ENCODE measurements around the gene AKT2.
A peak's percentile ranks its signal among the peaks of the same experiment; 100 is the strongest.
"Not testable (repeated sequence)": the region's sequence is repeated elsewhere in the genome, so short reads cannot be mapped to it uniquely, and the experiment has no call there.

The AKT2 gene

DNA sequence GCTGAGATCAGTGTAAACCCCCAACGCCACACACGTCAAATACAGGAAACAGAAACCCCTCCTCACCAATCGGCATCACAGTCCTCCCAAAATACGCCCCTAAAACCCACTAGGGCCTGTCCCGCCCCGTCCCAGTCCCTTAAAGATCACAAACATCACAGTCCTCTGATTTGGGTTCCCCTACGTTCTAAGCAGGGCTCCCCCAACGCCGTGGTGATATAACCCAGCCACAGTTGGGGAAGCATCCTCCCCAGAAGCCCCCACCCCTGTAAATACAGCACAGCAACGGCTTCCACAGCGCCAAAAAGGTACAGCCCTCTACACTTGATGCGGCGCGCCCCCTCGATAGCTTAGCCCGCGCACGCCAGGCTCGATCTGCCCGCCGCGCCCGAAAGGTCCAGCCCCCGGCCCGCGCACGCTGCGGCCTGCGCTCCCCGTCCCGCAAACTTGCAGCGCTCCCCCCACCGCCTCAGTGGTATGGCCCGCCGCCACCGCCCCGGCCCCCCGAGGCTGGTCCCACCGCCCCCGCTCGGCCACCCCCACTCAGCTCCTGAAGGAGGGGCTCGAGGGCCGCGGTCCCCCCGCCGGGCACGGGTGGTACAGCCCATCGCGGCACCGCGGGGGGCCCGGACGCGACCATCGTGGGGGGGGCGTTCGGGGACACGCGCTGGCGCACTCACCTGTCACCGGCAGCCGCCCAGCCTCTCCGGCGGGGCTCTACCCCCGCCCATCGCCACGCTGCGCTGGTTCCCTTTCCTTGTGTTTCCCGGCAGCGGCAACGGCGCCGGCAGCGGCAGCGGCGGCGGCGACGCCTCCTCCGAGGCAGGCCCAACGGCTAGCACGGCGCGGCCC lies at the start of gene AKT2:
AKT2 (minus strand) TSS at position 845 of the 852 bp plus-strand sequence. CDS start 20,078 bp downstream, outside the sequence.
- peak; percentile 26 for DNase-seq (ENCODE audit: low spot score)

DNA sequence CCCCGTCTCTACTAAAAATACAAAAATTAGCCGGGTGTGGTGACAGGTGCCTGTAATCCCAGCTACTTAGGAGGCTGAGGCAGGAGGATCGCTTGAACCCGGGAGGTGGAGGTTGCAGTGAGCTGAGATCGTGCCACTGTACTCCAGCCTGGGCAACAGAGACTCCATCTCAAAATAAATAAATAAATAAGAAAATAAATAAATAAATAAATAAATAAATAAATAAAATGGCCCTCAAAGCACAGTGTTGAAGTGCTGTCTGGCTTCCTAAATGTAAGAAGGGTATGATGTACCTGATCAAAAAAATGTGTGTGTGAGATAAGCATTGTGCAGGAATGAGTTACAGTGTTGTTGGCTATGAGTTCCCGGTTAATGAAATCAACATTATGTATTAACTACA lies 47.9 kb upstream of the AKT2 start:
- not testable (repeated sequence) for DNase-seq (ENCODE audit: low spot score)

DNA sequence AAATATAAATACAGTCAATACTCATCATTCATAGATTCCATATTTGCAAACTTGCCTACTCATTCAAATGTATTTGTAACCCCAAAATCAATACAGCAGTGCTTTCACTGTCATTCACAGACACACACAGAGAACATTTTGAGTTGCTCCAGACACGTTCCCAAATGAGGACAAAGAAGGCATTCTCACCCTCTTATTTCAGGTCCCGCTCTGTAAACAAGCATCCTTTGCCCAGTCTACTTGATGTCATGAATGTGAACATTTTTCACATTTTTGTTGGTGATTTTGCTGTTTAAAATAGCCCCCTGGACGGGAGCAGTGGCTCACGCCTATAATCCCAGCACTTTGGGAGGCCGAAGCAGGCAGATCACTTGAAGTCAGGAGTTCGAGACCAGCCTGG lies 47.5 kb upstream of the AKT2 start:
- DNase-seq (ENCODE audit: low spot score) = peak; percentile 90

DNA sequence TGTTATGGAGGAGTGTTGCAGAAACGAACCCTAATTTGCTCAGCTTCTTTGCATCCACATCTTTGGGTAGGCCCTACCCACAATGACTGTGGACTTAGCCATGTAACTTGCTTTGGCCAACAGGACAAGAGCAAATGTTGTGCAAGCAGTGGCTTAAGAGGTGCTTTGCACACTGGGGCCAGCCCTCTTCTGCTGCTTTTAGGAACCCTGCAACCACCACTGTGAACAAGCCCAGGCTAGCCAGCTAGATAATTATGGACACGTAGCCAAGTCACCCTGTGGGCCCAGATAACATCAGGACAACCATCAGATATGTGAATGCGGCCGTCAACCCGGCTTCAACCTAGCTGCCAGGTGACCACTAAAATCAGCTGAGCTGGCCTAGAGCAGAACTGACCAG lies 45.9 kb upstream of the AKT2 start:
- DNase-seq (ENCODE audit: low spot score) = no peak

DNA sequence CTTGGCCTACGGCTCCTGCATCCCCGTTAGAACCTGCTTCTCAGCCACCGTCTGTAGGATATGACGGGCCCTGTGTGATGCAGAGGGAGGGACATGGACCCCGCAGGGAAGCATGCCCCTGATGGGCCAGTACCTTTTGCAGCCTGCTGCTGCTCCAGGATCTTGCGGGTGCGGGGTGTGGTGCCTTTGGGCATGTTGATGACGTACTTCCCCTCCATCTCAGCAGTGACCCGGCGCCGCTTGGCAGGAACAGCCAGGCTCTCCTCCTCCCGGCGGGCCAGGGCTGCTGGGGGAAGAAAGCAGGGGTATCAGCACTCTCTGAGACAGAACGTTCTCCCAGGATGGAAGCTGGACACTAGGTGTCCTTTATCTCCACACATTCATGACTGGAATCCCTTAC lies 41.1 kb upstream of the AKT2 start:
- no peak for DNase-seq (ENCODE audit: low spot score)

DNA sequence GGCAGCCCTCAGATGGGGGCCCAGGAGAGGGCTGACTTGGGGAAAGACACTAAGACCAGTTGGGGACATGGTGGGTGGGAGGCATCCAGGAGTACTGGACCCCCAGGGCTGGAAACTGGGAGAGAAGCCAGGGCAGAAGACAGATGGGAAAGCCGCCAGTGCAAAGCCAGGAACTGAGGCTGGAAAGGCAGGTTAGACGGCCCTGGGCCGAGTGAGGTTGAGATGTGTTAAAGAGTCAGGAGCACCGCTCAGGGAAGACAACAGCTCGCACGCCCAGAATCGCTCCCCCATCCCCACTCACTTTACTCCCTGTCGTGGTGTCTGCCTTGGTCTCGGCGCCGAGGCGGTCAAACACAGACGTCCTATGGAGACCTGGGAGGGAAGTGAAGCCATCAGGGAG lies 38.6 kb upstream of the AKT2 start:
- no peak for DNase-seq (ENCODE audit: low spot score)

DNA sequence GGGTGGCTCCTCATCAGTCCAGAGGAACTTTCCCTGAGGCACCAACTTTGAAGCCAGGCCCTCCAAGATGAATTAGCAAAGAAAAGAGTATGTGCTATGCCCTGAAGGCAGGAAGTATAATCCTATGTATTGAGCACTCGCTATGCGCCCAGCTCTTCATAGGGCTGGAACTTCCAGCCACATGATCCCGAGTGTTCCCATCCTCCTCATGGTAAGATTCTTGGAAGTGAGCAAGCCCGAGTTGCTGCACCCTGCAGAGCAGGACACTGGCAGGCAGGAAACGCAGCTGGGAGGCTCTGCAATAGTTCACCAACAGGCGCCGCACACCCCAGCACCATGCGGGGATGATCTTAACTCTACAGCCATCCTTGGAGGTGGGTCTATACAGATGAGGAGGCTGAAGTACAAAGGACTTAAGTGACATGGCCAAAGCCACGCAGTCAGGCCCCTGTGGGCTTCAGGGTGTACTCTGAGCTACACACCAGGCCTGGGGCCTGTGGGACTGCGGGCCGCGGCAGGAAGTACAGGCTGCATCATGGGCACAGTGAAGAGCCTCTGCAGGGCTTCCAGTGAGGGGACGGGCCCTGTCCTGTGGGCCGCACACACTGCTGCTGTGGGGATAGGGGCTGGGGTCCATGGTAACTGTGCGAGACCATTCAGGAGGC lies 37.9 kb upstream of the AKT2 start:
- DNase-seq (ENCODE audit: low spot score) = no peak

DNA sequence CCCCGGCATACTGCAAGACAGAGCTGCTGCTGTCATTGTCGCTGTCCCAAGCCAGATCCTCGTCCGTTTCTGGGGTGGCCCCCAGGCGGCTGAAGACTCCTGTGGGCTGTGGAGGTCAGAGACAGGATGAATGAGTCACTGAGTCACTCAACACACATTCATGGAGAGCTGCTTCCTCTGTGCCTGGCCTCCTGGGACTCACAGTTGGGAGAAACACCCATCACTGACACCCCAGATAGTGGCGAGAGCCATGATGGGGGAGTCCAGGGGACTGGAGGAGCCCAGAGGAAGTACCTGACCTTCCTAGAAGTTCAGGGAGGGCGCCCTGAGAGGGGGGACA lies 37.1 kb upstream of the AKT2 start:
- DNase-seq (ENCODE audit: low spot score) = no peak

DNA sequence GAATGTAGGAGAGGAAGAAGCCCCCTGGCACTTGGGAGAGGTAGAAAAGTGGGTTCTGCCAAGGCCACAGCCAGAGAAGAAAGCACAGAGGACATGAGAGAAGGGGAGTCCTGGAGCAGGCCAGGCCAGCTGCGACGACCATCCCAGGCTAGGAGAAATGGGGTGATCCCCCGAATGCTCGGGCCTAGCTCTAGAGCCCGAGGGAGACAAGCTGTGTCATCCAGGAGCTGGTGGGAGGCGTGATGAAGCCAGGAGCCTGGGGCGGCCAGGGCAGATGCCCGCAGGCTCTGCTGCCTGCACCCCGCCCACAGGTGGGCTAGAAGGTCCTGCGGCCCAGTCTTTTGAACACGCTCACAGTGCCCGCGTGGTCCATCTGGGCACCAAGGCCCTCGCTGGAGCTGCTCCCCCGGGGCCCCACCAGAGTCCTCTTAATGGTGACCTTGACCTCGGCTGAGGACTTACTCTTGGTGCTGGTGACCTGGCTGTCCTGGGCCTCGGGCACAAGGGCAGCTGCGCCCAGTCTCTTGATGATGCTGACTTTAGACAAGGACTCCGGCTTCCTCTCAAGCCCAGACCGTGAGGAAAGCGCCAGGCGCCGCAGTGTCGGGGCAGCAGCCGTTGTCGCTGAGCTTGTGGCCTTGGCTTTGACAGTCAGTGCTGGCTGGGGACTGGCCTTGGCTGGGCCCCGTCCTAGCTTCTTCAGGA lies 36.6 kb upstream of the AKT2 start:
- no peak for DNase-seq (ENCODE audit: low spot score)

DNA sequence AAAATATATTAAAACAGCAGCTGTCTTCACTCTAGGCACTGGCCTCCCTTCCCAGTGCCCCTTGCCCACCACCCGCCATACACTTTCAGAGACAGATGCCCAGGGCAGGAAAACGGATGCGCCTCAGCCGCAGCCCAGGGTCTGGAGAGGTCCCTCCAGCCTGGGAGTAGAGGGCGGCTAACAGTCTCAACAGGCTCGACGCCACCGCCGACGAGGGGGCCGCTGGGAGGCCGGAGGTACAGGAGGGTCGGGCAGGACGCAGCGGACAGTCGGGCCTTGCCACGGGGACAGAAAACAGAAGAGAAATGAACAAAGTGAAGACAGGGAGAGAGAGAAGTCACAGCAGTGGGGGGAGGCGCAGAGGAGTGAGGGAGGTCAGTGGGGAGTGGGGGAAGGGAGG lies 35.9 kb upstream of the AKT2 start:
- no peak for DNase-seq (ENCODE audit: low spot score)

DNA sequence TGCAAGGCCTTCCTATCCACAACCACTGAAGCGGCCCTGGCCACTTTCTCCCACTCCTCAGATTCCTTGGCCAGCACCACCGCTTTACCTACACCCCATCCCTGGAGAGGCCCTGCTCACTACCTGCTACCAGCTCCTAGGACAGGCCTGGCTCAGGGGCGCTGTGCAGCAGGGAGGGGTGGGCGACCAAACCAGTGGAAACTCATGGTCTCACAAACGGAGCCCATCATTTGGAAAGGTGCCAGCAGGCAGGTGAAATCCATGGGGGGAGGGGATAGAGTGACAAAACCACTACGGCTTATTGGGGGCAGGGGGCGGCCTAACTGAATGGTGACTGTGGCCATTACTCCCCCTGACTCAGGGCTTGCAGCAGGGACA lies 35.4 kb upstream of the AKT2 start:
- DNase-seq (ENCODE audit: low spot score) = no peak

DNA sequence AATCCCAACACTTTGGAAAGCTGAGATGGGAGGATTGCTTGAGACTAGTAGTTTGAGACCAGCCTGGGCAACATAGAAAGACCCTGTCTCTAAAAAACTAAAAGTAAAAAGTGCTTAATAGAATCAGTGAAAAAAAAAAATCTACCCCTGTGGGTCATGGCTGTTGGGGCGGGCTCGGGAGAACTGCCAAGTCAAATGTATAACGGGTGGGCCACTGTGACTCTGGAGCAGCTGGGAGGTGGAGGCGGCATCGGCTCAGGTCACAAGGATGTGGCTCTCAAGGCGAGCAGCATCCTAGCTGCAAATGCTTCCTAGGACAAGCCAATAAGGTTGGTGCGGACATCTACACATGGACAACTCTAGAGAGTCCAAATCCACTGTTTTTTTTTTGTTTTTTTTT lies 32.2 kb upstream of the AKT2 start:
- no peak for DNase-seq (ENCODE audit: low spot score)

DNA sequence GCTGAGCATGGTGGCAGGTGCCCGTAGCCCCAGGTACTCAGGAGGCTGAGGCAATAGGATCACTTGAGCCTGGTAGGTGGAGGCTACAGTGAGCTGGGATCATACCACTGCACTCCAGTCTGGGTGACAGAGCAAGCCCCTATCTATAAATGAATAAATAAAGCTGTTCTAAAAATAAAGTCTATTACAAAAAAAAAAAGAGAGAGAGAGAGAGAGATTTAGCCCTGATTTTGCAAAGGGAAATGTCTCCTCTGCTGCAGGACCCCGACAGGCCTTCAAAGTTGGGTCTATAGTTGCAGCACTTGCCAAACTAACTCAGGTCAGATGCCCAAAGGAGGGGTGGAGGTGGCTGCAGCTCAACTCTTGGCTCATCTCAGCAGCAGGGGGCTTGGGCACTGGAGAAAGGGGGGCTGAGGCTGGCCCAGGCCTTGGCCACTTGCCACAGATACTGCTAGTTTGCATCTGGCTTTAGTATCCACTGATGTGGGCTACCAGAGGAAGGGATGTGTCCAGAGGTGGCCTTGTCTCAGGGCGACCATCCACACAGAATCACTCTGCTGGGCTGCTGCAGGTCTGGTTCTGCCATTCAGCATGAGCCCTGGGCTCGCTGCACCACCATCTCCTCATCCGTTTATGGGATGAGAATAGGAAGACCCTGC lies 30.8 kb upstream of the AKT2 start:
- no peak for DNase-seq (ENCODE audit: low spot score)

DNA sequence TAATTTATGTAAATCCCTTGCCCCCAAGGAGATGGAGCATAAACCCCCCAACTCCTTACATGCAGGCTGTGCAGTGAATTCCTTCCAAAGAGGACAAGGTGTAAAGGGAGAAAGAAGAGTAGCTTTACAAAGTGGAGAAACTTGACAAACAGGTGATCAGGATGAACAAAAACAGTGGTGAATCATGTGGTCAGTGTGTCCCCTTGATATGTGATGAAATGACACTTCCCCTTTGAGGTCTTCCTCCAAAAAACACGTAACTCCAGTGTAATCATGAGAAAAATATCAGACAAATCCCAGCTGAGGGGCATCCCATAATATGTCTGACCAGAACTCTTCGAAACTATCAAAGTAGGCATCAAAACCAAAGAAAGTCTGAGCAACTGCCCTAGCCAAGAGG lies 29.5 kb upstream of the AKT2 start:
- DNase-seq (ENCODE audit: low spot score) = no peak

DNA sequence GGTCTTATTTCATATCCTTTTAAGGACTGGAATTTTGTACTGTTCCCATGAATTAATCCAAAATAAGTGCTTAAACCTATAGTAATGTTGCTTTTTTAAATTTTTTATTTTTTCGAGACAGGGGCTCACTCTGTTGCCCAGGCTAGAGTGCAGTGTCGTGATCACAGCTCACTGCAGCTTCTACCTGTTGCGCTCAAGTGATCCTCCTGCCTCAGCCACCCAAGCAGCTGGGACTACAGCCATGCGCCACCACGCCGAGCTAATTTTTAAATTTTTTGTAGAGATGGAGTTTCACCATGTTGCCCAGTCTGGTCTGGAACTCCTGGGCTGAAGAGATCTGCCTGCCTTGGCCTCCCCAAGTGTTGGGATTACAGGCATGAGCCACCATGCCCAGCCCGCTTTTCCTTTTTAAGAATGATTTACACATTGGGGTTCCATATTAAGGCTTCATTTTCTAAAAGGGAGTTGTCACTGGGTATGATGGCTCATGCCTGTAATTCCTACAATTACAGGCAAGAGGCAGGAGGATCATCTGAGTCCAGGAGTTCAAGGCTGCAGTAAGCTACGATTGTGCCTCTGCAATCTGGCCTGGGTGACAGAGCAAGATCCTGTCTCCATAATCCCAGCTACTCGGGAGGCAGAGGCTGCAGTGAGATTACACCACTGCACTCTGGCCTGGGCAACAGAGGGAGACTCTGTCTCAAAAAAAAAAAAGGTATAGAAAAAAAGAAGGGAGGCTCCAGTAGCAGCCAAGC lies 28.3 kb upstream of the AKT2 start:
- DNase-seq (ENCODE audit: low spot score) = no peak

DNA sequence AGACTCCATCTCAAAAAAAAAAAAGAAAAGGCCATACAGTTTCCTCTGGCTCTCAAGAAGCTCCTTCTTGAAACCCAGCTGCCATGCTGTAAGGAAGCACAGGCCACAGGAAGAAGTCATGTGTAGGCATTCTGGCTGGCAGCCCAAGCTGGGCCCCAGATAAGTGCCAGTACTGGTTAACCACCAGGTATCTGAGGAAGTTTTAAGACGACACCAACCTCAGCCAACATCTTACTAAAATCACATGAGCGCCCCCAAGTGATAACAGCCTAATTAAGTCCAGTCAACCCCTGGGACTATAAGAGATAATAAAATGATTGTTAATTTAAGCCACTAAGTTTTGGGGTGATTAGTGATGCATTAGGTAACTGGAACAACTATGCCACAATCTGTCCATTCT lies 27.4 kb upstream of the AKT2 start:
- DNase-seq (ENCODE audit: low spot score) = no peak

DNA sequence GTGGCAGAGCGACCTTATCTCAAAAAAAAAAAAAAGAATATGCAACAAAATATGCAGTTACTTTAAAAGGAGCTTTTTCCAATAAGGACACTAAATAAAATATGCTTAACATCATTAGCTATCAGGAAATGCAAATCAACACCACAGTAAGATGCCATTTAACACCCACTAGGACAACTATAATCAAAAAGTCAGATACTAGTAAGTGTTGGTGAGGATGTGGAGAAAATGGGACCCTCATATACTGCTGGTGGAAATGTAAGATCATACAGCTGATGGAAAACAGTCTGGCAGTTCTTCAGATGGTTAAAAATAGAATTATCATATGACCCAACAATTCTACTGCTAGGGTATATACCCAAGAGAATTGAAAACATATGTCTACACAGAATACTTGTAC lies 24.5 kb upstream of the AKT2 start:
- DNase-seq (ENCODE audit: low spot score) = no peak

DNA sequence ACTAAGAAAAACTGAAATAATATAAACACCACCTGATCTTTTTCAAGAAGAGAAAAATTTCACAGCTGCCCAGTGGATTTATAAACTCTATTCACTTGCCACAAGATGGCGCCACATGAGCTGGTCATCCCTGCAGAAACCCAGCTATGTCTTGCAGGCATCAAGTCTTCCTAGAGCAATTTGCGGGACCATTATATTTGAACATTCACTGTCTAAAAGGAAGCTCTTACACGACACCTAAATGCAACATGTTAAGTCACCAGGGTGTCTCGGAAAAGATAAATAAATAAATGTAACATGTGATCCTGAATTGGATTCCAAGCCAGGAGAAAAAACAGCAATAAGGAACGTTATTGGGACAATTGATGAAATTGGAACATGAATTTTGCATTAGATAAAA lies 20.3 kb upstream of the AKT2 start:
- peak; percentile 96 for DNase-seq (ENCODE audit: low spot score)

DNA sequence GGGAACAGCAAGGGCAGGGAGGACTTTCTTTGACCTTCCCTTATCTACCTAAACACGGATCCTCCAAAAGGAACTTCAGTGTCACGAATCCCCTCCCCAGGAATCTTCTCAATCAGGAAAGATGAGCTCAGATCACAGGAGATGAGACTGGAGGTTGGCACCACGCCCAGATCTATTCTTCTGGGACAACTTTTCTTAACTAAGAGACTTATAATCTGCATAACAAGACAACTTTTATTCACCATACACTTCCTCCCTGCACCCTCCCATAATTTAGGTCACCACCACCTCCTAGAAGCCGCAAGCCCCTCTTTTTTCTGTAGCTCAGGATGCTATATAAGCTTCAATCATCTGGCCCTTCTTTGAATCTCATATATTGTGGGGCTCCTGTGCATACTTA lies 19.2 kb upstream of the AKT2 start:
- no peak for DNase-seq (ENCODE audit: low spot score)

DNA sequence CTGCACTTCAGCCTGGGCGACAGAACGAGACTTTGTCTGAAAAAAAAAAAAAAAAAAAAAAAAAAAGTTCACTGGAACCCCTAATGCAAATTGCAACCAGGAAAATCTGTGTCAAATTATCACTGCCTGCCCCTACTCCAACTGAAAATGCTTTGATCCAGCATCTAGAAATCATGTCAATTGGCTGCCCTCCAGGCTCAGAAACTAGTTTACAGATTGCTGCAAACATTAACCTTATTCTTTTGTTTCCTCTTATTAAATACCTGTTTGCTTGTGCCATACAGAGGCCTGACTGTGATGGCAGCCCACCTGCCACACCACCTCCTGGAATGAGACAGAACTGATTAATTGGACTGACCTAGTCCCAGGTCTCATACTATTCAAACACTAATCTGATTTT lies 18.6 kb upstream of the AKT2 start:
- DNase-seq (ENCODE audit: low spot score) = no peak

DNA sequence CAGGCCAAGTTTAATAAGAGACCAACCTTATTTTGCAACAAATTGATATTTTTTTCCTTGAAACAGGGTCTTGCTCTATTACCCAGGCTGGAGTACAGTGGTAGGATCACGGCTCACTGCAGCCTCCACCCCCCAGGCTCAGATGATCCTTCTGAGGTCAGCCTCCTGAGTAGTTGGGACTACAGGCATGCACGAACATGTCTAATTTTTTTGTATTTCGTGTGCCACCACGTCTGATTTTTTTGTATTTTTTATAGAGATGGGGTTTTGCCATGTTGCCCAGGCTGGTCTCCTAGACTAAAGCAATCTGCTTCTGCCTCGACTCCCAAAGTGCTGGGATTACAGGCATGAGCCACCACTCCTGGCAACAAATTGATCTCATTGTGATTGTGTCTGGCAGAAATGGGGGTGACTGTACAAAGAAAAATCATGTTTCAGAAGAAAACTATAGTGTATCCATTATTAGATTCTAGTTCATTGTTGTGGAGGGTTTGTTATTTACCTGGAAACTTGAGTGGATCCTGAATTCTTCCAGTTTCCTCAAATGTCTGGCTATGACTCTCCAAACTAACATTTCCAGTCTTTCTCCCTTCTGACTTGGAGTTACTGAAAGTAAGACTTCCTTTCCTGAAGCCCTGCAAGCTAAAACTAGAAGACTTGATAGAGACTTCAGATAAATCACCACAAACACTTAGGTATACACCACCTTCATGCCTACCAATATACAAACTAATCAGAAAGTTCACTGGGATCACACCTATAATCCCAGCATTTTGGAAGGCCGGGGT lies 17.3 kb upstream of the AKT2 start:
- no peak for DNase-seq (ENCODE audit: low spot score)

Measured in pons (tissue), 1 donor.